ENCODE data around the gene KLK4. TPM values are rescaled to one million over a fixed set of nuclear protein-coding genes. Genes with fewer than 3 reads are reported as not detected.

Gene KLK4
- total and polyA plus RNA-seq, 4 donors, result not detected

DNA sequence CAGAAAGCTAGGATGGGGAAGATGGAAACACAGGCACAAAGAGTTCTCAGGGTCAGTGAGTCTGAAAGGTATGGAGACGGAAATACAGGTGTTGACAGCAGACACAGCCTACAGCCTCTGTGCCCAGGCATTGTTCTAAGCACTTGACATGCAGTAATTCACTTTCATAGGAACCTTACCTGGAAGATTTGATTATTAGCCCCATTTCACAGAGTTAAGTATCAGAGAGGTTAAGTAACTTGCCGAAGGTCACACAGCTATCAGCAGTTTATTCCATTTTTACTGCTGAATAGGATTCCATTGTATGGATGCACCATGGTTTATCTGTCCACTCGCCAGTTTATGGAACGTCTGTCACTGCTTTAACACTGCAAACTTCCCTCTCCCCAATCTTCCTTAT is 13.2 kb downstream of the KLK4 start:
- Histone ChIP-seq H3K4me1 (ENCODE audit: control insufficient read depth in 4 of 4, insufficient read depth in 4 of 4, low read length in 3 of 4) (no peaks in the 10 kb centered on the region), H3K36me3 (ENCODE audit: control insufficient read depth in 4 of 4, insufficient read depth in 3 of 4, low read depth in 1 of 4, low read length in 3 of 4) (no peaks in the 10 kb centered on the region), H3K9me3 (ENCODE audit: control insufficient read depth in 4 of 4, low read length in 3 of 4) (no peaks in the 10 kb centered on the region), H3K27ac (ENCODE audit: low read depth in 1 of 2, low read length in 2 of 2) (no peak overlapping the region), H3K4me3 (ENCODE audit: low read depth in 1 of 3, low read length in 3 of 3) (no peak overlapping the region), H3K9ac (ENCODE audit: low read depth in 1 of 2, low read length in 2 of 2) (no peak overlapping the region), H3K27me3 (ENCODE audit: control insufficient read depth in 4 of 4, insufficient read depth in 4 of 4, low read length in 3 of 4) (no peaks in the 10 kb centered on the region)
- TF ChIP-seq, protein P1, sequence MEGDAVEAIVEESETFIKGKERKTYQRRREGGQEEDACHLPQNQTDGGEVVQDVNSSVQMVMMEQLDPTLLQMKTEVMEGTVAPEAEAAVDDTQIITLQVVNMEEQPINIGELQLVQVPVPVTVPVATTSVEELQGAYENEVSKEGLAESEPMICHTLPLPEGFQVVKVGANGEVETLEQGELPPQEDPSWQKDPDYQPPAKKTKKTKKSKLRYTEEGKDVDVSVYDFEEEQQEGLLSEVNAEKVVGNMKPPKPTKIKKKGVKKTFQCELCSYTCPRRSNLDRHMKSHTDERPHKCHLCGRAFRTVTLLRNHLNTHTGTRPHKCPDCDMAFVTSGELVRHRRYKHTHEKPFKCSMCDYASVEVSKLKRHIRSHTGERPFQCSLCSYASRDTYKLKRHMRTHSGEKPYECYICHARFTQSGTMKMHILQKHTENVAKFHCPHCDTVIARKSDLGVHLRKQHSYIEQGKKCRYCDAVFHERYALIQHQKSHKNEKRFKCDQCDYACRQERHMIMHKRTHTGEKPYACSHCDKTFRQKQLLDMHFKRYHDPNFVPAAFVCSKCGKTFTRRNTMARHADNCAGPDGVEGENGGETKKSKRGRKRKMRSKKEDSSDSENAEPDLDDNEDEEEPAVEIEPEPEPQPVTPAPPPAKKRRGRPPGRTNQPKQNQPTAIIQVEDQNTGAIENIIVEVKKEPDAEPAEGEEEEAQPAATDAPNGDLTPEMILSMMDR (IDR thresholded peaks at IDR 0.05; ENCODE audit: low read depth, low read length, missing input control), result no peak
- TF ChIP-seq, protein P2, sequence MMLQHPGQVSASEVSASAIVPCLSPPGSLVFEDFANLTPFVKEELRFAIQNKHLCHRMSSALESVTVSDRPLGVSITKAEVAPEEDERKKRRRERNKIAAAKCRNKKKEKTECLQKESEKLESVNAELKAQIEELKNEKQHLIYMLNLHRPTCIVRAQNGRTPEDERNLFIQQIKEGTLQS (IDR thresholded peaks at IDR 0.05), result no peak
- TF ChIP-seq EGR1 (IDR thresholded peaks at IDR 0.05; ENCODE audit: low read depth in 2 of 2) (no peak), GABPA (IDR thresholded peaks at IDR 0.05 in 1 of 2, conservative IDR thresholded peaks at IDR 0.05 in 1 of 2) (no peak), JUND (IDR thresholded peaks at IDR 0.05) (no peak), SP1 (IDR thresholded peaks at IDR 0.05) (no peak), RAD21 (IDR thresholded peaks at IDR 0.05) (no peak), NR2F2 (IDR thresholded peaks at IDR 0.05) (no peak), RXRA (IDR thresholded peaks at IDR 0.05) (no peak), FOXA1 (IDR thresholded peaks at IDR 0.05) (no peak), TAF1 (conservative IDR thresholded peaks at IDR 0.05) (no peak), HNF4A (conservative IDR thresholded peaks at IDR 0.05) (no peak), HNF4G (IDR thresholded peaks at IDR 0.05) (no peak)
- TF ChIP-seq, protein P3, sequence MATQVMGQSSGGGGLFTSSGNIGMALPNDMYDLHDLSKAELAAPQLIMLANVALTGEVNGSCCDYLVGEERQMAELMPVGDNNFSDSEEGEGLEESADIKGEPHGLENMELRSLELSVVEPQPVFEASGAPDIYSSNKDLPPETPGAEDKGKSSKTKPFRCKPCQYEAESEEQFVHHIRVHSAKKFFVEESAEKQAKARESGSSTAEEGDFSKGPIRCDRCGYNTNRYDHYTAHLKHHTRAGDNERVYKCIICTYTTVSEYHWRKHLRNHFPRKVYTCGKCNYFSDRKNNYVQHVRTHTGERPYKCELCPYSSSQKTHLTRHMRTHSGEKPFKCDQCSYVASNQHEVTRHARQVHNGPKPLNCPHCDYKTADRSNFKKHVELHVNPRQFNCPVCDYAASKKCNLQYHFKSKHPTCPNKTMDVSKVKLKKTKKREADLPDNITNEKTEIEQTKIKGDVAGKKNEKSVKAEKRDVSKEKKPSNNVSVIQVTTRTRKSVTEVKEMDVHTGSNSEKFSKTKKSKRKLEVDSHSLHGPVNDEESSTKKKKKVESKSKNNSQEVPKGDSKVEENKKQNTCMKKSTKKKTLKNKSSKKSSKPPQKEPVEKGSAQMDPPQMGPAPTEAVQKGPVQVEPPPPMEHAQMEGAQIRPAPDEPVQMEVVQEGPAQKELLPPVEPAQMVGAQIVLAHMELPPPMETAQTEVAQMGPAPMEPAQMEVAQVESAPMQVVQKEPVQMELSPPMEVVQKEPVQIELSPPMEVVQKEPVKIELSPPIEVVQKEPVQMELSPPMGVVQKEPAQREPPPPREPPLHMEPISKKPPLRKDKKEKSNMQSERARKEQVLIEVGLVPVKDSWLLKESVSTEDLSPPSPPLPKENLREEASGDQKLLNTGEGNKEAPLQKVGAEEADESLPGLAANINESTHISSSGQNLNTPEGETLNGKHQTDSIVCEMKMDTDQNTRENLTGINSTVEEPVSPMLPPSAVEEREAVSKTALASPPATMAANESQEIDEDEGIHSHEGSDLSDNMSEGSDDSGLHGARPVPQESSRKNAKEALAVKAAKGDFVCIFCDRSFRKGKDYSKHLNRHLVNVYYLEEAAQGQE (IDR thresholded peaks at IDR 0.05), result no peak
- TF ChIP-seq, protein P4, sequence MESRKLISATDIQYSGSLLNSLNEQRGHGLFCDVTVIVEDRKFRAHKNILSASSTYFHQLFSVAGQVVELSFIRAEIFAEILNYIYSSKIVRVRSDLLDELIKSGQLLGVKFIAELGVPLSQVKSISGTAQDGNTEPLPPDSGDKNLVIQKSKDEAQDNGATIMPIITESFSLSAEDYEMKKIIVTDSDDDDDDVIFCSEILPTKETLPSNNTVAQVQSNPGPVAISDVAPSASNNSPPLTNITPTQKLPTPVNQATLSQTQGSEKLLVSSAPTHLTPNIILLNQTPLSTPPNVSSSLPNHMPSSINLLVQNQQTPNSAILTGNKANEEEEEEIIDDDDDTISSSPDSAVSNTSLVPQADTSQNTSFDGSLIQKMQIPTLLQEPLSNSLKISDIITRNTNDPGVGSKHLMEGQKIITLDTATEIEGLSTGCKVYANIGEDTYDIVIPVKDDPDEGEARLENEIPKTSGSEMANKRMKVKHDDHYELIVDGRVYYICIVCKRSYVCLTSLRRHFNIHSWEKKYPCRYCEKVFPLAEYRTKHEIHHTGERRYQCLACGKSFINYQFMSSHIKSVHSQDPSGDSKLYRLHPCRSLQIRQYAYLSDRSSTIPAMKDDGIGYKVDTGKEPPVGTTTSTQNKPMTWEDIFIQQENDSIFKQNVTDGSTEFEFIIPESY (IDR thresholded peaks at IDR 0.05), result no peak
- TF ChIP-seq, protein P5, sequence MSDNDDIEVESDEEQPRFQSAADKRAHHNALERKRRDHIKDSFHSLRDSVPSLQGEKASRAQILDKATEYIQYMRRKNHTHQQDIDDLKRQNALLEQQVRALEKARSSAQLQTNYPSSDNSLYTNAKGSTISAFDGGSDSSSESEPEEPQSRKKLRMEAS (IDR thresholded peaks at IDR 0.05), result no peak
- 69% methylated on average over 4 of the region's 4 CpGs for WGBS
- DNase-seq (ENCODE audit: low spot score), result no peak

DNA sequence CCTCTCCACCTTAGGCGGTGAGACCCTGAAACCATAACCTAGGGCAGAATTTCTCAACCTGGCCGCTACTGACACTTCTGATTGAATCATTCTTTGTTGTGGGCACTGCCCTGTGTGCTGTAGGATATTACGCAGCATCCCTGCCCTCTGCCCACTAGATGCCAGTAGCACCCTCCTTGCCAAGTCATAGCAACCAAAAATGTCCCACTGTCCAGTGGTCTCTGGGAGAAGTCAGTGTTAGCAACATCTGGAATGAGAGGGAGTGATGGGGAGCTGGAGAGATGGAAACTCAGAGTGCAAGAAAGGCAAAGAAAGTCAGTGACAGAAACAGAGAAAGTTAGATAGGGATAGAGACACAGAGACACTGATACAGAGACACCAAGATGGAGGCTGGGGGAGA is 13.6 kb downstream of the KLK4 start:
- Histone ChIP-seq H3K27ac (ENCODE audit: low read depth in 1 of 2, low read length in 2 of 2) (no peak overlapping the region), H3K9me3 (ENCODE audit: control insufficient read depth in 4 of 4, low read length in 3 of 4) (no peaks in the 10 kb centered on the region), H3K27me3 (ENCODE audit: control insufficient read depth in 4 of 4, insufficient read depth in 4 of 4, low read length in 3 of 4) (no peaks in the 10 kb centered on the region), H3K4me3 (ENCODE audit: low read depth in 1 of 3, low read length in 3 of 3) (no peak overlapping the region), H3K9ac (ENCODE audit: low read depth in 1 of 2, low read length in 2 of 2) (no peak overlapping the region), H3K36me3 (ENCODE audit: control insufficient read depth in 4 of 4, insufficient read depth in 3 of 4, low read depth in 1 of 4, low read length in 3 of 4) (no peaks in the 10 kb centered on the region), H3K4me1 (ENCODE audit: control insufficient read depth in 4 of 4, insufficient read depth in 4 of 4, low read length in 3 of 4) (no peaks in the 10 kb centered on the region)
- 71% methylated on average over 3 of the region's 3 CpGs for WGBS
- no peak for DNase-seq (ENCODE audit: low spot score)
- TF ChIP-seq RXRA (IDR thresholded peaks at IDR 0.05) (no peak), HNF4A (conservative IDR thresholded peaks at IDR 0.05) (no peak), NR2F2 (IDR thresholded peaks at IDR 0.05) (no peak), FOXA1 (IDR thresholded peaks at IDR 0.05) (no peak), EGR1 (IDR thresholded peaks at IDR 0.05; ENCODE audit: low read depth in 2 of 2) (no peak), GABPA (IDR thresholded peaks at IDR 0.05 in 1 of 2, conservative IDR thresholded peaks at IDR 0.05 in 1 of 2) (no peak), JUND (IDR thresholded peaks at IDR 0.05) (no peak), RAD21 (IDR thresholded peaks at IDR 0.05) (no peak), HNF4G (IDR thresholded peaks at IDR 0.05) (no peak)
- TF ChIP-seq, protein P1 (IDR thresholded peaks at IDR 0.05; ENCODE audit: low read depth, low read length, missing input control), result no peak
- TF ChIP-seq, protein P3 (IDR thresholded peaks at IDR 0.05), result no peak
